Colonic mucosa (tissue), 4 donors: ENCODE data around the gene TMEM259. TPM values are rescaled to one million over a fixed set of nuclear protein-coding genes. Genes with fewer than 3 reads are reported as not detected.
A peak's percentile ranks its signal among the peaks of the same experiment; 100 is the strongest.

Experiments
- DNase-seq: peaks from one replicate; pipeline ENCODE4 v3.0.0-alpha.2; 2020
- H3K27ac ChIP-seq: fragments of 200-600 bp; one replicate; pipeline ENCODE4 v1.8.0; 2021
- H3K27me3 ChIP-seq: fragments of 200-600 bp; one replicate; pipeline ENCODE4 v1.8.0; 2021
- H3K36me3 ChIP-seq: fragments of 200-600 bp; one replicate; pipeline ENCODE4 v1.8.0; 2021
- H3K4me1 ChIP-seq: fragments of 200-600 bp; one replicate; pipeline ENCODE4 v1.8.0; 2021; ENCODE audit warnings: mild to moderate bottlenecking
- H3K4me3 ChIP-seq: fragments of 200-600 bp; one replicate; pipeline ENCODE4 v1.8.0; 2021
- H3K9ac ChIP-seq, 2 donors: one replicate each; pipeline ENCODE4 v1.7.0; 2013; ENCODE audit warnings: control low read depth in 2 of 2, low read depth in 2 of 2, low read length in 2 of 2
- H3K9me3 ChIP-seq: fragments of 200-600 bp; one replicate; pipeline ENCODE4 v1.8.0; 2021
- CTCF ChIP-seq: fragments of 200-600 bp; IDR thresholded peaks from one replicate; pipeline ENCODE4 v1.8.0; 2022; ENCODE audit warnings: antibody characterized with exemption, mild to moderate bottlenecking
- intact Hi-C: fragments of 100-400 bp; cut with DNase I; formaldehyde crosslinking; loops from one replicate; pipeline ENCODE4 v1.14.1; 2022
- total RNA-seq, 2 donors: library from RNA; stranded (reverse); fragmentation: NEBNext Ultra II Directional in 1 of 2; extraction: Animal tissue kit (Norgen Biotek cat#: 25700) in 1 of 2; gene quantifications; one replicate each; pipeline ENCODE4 v1.2.1, GENCODE V29; 2021
- donor health status: healthy.
- donor health status: DM: no; HTN: no; CAD: no.
- donor health status: DM: no; HTN: no; CAD: no.

TMEM259 gene
- total RNA-seq, 2 donors from 2014 or later: 170 to 235 TPM

DNA sequence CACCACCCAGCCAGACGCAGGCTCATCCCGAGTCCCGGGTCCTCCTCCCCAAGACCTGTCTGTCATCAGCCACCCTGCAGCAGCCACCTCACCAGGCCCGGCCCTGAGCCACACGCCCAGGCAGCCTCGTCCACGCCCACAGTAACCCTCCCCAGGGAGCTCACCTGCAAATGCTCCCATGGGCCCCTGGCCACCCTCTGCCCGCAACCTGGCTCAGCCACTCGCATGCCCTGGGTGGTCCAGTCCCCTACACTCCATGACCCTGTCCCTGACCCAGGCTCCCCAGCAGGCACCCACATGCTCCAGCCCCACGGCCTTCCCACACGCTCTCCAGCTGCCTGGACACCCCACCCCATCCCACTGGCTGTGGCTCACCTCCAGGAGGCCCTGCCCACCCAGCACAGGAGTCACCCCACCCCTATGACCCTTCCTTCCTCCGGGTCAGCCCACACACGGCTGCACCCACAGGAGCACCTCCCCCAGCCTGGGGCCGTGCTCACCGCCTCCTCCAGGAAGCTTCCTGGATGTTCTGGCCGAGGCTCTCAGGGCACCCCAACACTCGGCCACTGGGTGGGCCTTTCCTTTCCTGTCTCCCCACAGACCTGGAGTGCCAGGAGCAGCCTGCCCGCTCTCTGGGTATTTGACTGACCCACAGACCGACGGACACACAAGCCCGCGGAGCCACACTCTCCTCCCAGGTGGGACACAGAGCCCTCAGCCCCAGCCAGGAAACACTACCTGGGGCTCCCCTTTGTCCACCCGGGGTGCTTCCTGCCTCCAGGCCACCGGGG lies 3.6 kb downstream of the TMEM259 start:
- Histone ChIP-seq H3K4me3 (no peak overlapping the region), H3K36me3 (no peaks in the 10 kb centered on the region), H3K9me3 (no peaks in the 10 kb centered on the region), H3K27ac (peak overlapping the region; percentile 63), H3K9ac (peak overlapping the region; percentile 38 to 47), H3K27me3 (no peaks in the 10 kb centered on the region), H3K4me1 (peaks cover 41% of the 10 kb centered on the region)
- no peak for TF ChIP-seq CTCF
- intact Hi-C loops: no loop called here
- peak; percentile 78 for DNase-seq

GRCh38 chr19:1016647-1017114 lies 4.2 kb downstream of the TMEM259 start:
- intact Hi-C loops: no loop called here
- DNase-seq: peak; percentile 52
- Histone ChIP-seq H3K36me3 (peaks cover 4% of the 10 kb centered on the region), H3K4me1 (peaks cover 41% of the 10 kb centered on the region), H3K27me3 (no peaks in the 10 kb centered on the region), H3K4me3 (no peak overlapping the region), H3K9ac (peak overlapping the region in 1 of 2 donors; percentile 38), H3K9me3 (no peaks in the 10 kb centered on the region), H3K27ac (peak overlapping the region; percentile 63)
- TF ChIP-seq CTCF: no peak

- intact Hi-C loops: no loop called here
- Histone ChIP-seq H3K9me3 (no peaks in the 10 kb centered on the region), H3K27me3 (no peaks in the 10 kb centered on the region), H3K4me1 (peaks cover 41% of the 10 kb centered on the region), H3K36me3 (peaks cover 11% of the 10 kb centered on the region), H3K27ac (peak overlapping the region; percentile 63), H3K9ac (no peak overlapping the region), H3K4me3 (no peak overlapping the region)
- no peak for TF ChIP-seq CTCF
- DNase-seq: no peak
Observed at GRCh38 chr19:1015782-1016646, 4.9 kb downstream of the TMEM259 start.

GRCh38 chr19:1015061-1015781 lies 5.7 kb downstream of the TMEM259 start:
- H3K4me3 ChIP-seq: no peak overlapping the region
- no peak overlapping the region for H3K9ac ChIP-seq
- H3K27ac ChIP-seq: no peak overlapping the region
- intact Hi-C loops: no loop called here
- H3K4me1 ChIP-seq: peaks cover 41% of the 10 kb centered on the region
- H3K36me3 ChIP-seq: peaks cover 19% of the 10 kb centered on the region
- TF ChIP-seq CTCF: no peak
- DNase-seq: no peak
- no peaks in the 10 kb centered on the region for H3K9me3 ChIP-seq
- no peaks in the 10 kb centered on the region for H3K27me3 ChIP-seq
